GM18517 (cell line): Measurements from ENCODE around the gene CRYGS.
"Not testable (repeated sequence)": the region's sequence is repeated elsewhere in the genome, so short reads cannot be mapped to it uniquely, and the experiment has no call there.

Experiments
- ATAC-seq: cut with Tn5 transposase; IDR thresholded peaks from one replicate; pipeline ENCODE4 v1.9.1; 2021; ENCODE audit warnings: mild to moderate bottlenecking, moderate library complexity; ENCODE audit not compliant: unreplicated experiment

CRYGS gene

GRCh38 chr3:186520431-186520830, 23.7 kb downstream of the CRYGS start:
- ATAC-seq: no peak

DNA sequence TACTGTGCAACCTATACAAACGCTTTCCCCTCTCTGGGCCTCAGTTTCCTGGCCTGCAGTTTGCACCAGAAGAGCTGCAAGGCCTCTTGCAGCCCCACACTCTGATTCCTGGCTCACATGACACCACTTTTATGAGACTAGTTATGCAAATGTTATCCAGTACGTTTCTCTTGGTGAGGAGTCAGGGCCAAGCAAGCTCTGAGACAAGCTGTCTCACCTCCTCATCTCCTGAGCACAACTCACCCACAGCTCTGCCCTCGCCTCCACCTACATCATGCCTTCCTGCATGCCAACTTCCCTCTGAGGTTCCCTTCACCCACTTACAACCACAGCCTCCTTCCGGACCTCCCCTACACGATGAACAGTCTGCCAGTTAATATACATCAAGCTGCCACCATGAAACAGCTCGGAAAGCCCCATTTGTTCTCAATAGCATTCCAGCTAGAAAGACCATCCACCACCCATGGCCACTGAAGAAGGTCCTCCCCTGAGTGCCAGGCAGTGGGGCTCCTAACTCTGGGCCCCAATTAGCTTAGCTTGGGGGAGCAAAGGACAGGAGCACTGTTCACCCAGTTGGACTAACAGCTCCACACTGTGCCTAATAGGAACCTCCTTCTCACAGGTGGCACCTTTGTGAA, 25.0 kb downstream of the CRYGS start:
- ATAC-seq: peak; percentile 36

DNA sequence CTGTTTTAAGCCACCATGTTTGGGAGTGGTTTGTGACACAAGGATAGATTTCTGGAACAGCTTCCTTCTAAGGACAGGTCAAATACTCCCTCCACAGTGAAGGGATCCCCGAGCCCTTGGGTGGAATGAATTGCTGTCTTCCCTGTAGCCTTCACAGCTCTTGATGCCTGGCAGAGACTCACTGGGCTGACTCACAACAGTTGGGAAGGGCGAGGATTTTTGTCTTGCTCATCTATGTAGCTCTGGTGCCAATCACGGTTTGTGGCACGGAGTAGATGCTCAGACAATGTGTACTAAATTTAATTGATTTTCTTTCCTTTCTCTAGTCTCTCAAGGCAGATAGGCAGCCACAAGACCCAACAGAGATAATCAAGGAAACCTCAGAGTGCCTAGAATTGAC, 27.0 kb downstream of the CRYGS start:
- no peak for ATAC-seq

DNA sequence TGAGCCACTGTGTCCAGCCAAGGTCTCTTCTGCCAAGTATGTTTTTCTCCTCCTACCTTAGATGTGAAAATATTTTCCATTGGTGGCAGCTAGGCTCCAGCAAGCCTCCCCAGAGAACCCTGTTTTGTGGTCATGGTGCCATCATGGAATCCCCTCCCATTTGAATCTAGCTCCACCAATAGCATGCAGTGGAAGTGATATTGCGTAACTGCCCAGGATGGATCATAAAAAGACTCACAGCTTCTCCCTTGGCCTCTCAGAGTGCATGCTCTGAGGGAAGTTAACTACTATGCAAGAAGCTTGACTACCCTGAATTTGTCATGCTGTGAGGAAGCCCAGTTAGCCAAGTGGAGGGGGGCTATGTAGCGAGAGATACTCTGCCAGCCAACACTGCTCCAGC, 27.5 kb downstream of the CRYGS start:
- no peak for ATAC-seq

DNA sequence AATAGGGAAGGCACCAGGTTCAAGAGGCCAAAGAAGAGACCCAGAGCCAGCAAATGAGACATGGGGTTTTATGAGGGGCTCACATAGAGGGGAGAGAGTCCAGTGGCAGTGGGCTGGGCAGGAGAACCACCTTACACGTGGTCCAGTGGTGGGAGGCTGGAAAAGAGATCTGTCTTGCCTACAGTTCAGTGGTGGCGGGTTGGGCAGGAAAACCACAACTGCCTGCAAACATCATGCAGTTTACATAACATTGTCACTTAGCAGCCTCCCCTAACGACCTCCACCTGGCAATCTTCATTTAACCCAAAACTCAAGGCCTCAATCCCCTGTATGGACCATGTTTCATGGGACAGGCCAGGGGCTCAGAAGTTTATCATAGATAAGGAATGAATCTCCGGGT, 29.1 kb downstream of the CRYGS start:
- ATAC-seq: no peak

DNA sequence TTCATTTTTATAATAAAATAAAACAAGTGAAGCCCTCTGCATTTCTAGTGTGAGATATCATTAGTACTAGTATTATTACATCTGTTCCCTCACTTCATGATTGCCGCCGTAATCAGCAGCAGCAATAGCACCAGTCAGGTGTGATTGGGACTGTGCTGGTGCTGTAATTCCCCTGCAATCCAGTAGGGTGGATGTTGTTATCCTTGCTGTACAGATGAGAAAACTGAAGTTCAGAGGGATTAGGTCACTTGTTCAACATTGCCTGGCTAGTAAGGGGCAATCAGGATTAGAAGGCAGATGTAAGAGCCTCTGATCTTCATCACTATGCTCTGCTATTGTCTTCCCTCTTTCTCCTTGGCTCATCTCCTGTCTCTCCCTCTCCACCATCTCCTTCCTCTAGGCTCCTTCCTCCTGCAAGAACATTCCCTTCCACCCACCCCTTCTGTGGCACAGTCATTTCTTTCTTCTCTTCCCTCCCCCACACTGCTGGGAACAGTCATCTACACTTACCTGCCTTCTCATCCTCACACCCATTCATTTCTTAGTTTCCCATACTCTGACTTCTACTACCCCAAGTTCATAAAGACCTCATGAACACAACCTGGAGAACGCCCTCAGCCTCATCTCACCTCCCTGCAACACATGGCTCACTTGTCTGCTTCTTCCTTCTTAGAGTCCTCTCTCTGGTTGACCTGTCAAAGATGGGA, 29.7 kb downstream of the CRYGS start:
- ATAC-seq: no peak

- no peak for ATAC-seq
These were observed 30.8 kb downstream of the CRYGS start for GRCh38 chr3:186513386-186513785.

GRCh38 chr3:186512570-186513302, 31.4 kb downstream of the CRYGS start:
- ATAC-seq: no peak

GRCh38 chr3:186511702-186512101, 32.5 kb downstream of the CRYGS start:
- no peak for ATAC-seq

DNA sequence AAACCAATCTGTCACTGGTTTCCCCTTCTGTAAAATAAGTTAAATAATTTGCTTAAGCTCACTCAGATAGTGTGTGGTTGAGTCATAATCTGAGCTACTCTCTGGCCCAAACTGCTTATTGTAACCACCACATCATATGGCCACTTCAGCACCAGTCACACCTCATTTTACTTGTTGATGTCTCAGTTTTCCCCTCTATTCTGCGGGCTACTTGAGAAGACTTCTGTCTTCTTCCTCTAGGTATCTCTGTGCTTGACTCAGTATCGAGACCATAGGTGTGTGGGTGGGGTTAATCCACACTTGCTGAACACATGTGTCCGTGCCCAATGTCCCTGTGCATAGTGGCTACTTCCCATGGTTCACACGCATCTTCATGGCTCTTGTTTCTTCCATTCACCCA, 32.9 kb downstream of the CRYGS start:
- ATAC-seq: peak; percentile 74

GRCh38 chr3:186510374-186511079, 33.7 kb downstream of the CRYGS start:
- peak; percentile 21 for ATAC-seq

DNA sequence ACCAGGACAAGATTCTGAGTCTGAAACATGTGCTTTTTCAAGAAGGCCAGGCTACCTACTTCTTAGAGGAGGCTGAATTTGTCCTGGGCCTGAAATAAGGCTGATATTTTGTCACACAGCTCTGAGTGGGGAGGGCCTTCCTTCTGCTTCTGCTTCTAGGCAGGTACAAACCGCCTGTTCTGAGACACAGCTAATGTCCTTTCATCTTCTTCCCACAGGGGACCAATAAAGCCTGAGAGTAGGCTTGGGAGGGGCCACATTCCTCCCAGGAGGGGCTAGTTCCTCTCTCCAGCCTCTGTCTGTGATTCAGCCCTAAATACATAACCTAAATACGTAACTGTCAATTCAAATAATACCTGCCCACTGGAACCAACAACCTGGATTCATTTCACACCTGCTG, 34.8 kb downstream of the CRYGS start:
- ATAC-seq: no peak

DNA sequence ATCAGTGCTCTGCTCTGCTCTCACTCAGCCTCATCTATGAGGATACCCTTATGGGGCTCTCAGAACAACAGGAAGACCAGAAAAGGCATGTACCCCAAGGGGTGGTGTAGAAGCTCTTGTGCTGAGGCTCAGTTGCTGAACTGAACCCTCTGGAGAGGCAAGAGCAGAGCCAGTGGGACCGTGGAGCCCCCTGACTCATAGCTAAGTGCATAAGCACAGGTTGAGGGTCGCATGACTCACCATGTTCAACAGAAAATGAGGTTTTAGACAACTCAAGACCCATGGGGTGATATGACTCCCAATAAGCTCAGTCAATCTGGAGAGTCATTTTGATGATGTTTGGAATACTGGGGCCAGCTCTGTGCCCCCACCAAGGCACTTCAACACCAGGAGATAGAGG, 37.3 kb downstream of the CRYGS start:
- no peak for ATAC-seq

GRCh38 chr3:186506191-186506739, 37.9 kb downstream of the CRYGS start:
- ATAC-seq: no peak

GRCh38 chr3:186502966-186503712, 41.0 kb downstream of the CRYGS start:
- no peak for ATAC-seq

DNA sequence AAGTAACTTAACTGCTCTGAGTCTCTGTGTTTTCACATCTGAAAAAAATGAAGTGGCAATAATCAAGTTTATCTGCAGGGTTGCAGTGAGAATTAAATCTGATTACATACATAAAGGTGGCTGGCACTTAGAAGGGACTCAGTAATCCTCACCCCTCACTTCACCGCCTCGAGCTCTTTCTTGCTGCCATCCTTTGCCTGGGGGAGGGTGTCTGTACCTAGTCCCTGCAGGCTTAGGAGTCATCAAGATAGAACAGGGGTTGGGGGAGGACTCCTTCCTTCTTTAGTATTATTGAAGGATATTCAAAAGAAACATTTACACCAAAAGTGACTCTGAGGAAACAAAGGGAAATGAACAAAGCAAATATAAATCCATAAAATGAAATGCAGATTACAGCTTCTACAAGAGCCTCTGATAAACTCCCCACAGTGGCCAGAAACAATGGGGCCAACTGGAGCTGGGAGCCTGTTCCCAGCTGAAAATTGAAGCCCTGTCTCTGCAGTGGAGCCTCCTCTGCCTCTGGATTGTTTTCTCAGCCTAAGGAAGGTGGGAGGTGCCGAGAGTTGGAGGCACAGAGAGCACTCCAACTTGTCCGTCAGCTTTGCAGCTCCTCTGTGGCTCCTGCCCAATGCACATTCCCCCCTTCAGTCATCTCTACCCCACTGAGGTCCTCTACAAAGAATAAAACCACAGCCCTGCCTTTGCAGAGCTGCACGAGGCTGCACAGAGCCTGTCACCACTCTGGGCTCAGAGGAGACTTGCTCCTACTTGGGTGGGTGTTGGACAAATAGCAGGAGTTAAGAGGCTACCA, 41.8 kb downstream of the CRYGS start:
- ATAC-seq: no peak

- ATAC-seq: not testable (repeated sequence)
These were observed 44.2 kb downstream of the CRYGS start for GRCh38 chr3:186499949-186500348.

- not testable (repeated sequence) for ATAC-seq
These were observed 46.2 kb downstream of the CRYGS start for GRCh38 chr3:186498022-186498421.

GRCh38 chr3:186497608-186498007, 46.6 kb downstream of the CRYGS start:
- no peak for ATAC-seq

DNA sequence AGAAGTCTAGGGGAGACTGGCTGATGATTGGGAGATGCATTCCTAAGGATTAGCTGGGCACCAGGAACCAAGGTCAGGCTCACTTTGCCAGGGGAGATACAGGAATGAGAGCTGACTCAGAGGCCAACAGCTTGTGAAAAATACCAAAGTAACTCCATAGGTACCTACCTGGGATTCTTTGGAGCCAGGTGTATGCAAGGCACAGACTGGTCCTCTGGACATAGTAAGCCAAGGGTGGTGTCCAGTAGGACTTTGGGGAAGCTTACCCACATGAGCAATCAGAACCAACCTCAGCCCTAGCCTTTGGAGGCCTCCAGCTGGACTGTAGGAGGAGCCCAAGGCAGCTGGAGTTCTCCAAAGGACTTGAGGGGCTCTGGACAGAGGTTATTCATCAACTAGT, 47.5 kb downstream of the CRYGS start:
- ATAC-seq: no peak
